Inflammatory macrophage treated with lipopolysaccharide for 4 hours (primary cell): Measurements from ENCODE around the gene MBOAT2.
"Not testable (repeated sequence)": the region's sequence is repeated elsewhere in the genome, so short reads cannot be mapped to it uniquely, and the experiment has no call there.

Source experiments
- DNase-seq: peaks from one replicate; pipeline ENCODE4 v3.0.0-alpha.2; 2020

The MBOAT2 gene

GRCh38 chr2:9003616-9004337, at the start of gene MBOAT2:
Gene MBOAT2 (minus strand): TSS chr2:9003684. CDS start chr2:9003614, 70 bp downstream.
- peak; percentile 74 for DNase-seq

GRCh38 chr2:9052821-9053533, 49.5 kb upstream of the MBOAT2 start:
- DNase-seq = no peak

GRCh38 chr2:9051451-9051850, 48.0 kb upstream of the MBOAT2 start:
- not testable (repeated sequence) for DNase-seq

GRCh38 chr2:9050122-9050809, 46.8 kb upstream of the MBOAT2 start:
- DNase-seq = no peak

GRCh38 chr2:9045595-9045994, 42.1 kb upstream of the MBOAT2 start:
- peak; percentile 47 for DNase-seq

GRCh38 chr2:9043491-9043890, 40.0 kb upstream of the MBOAT2 start:
- DNase-seq = not testable (repeated sequence)

- DNase-seq = no peak
These were observed 33.7 kb upstream of the MBOAT2 start for GRCh38 chr2:9037166-9037565.

GRCh38 chr2:9033385-9034168, 30.1 kb upstream of the MBOAT2 start:
- DNase-seq = no peak

- no peak for DNase-seq
These were observed 29.2 kb upstream of the MBOAT2 start for GRCh38 chr2:9032536-9033255.

- DNase-seq = no peak
These were observed 28.6 kb upstream of the MBOAT2 start for GRCh38 chr2:9032121-9032520.

- DNase-seq = no peak
These were observed 27.8 kb upstream of the MBOAT2 start for GRCh38 chr2:9031246-9031645.

GRCh38 chr2:9030841-9031240, 27.4 kb upstream of the MBOAT2 start:
- DNase-seq = peak; percentile 26

- no peak for DNase-seq
These were observed 26.7 kb upstream of the MBOAT2 start for GRCh38 chr2:9030190-9030589.

- no peak for DNase-seq
These were observed 26.2 kb upstream of the MBOAT2 start for GRCh38 chr2:9029721-9030120.

- no peak for DNase-seq
These were observed 24.4 kb upstream of the MBOAT2 start for GRCh38 chr2:9027884-9028283.

GRCh38 chr2:9025746-9026145, 22.3 kb upstream of the MBOAT2 start:
- DNase-seq = no peak

- no peak for DNase-seq
These were observed 21.1 kb upstream of the MBOAT2 start for GRCh38 chr2:9024575-9024974.

GRCh38 chr2:9021563-9022211, 18.2 kb upstream of the MBOAT2 start:
- no peak for DNase-seq

GRCh38 chr2:9020267-9020666, 16.8 kb upstream of the MBOAT2 start:
- no peak for DNase-seq

GRCh38 chr2:9018534-9018933, 15.1 kb upstream of the MBOAT2 start:
- no peak for DNase-seq

GRCh38 chr2:9018109-9018508, 14.6 kb upstream of the MBOAT2 start:
- DNase-seq = no peak

- no peak for DNase-seq
These were observed 13.9 kb upstream of the MBOAT2 start for GRCh38 chr2:9017411-9017810.
